Activated B cell treated with CpG ODN at 0.5 μM for 24 hours (primary cell): ENCODE results near the gene CMIP. TPM values are rescaled to one million over a fixed set of nuclear protein-coding genes. Genes with fewer than 3 reads are reported as not detected.

Experiments
- ATAC-seq: fragments of 200-7000 bp; cut with Tn5 transposase; one replicate; pipeline ENCODE4 v1.10.0; 2021; ENCODE audit warnings: low read depth, mild to moderate bottlenecking, moderate library complexity
- CTCF ChIA-PET: fragments of 350-600 bp; sonication (Branson Sonifier 250); formaldehyde crosslinking; loops from one replicate; lab custom pipeline; 2021; ENCODE audit warnings: antibody characterized with exemption; lab: Charles Lee
- POLR2A ChIA-PET: fragments of 350-600 bp; sonication (Branson Sonifier 250); formaldehyde crosslinking; loops from one replicate; lab custom pipeline; 2021; ENCODE audit warnings: antibody characterized with exemption; lab: Charles Lee
- DNase-seq: peaks from one replicate; pipeline ENCODE4 v3.0.0; 2022
- H3K27ac Mint-ChIP-seq: one replicate; pipeline ENCODE4 v1.8.0; 2020; ENCODE audit warnings: mixed read lengths
- H3K27me3 Mint-ChIP-seq: one replicate; pipeline ENCODE4 v1.8.0; 2021; ENCODE audit warnings: mixed read lengths
- H3K36me3 Mint-ChIP-seq: one replicate; pipeline ENCODE4 v1.8.0; 2021; ENCODE audit warnings: low read depth, mixed read lengths
- H3K4me1 Mint-ChIP-seq: one replicate; pipeline ENCODE4 v1.8.0; 2021; ENCODE audit warnings: mixed read lengths
- H3K4me3 Mint-ChIP-seq: one replicate; pipeline ENCODE4 v1.8.0; 2020; ENCODE audit warnings: mild to moderate bottlenecking, mixed read lengths
- H3K9me3 Mint-ChIP-seq: one replicate; pipeline ENCODE4 v1.8.0; 2020; ENCODE audit warnings: mixed read lengths
- CTCF ChIP-seq: fragments of 200-600 bp; IDR thresholded peaks from one replicate; pipeline ENCODE4 v1.8.0; 2022; ENCODE audit warnings: antibody characterized with exemption, mild to moderate bottlenecking
- intact Hi-C: fragments of 100-400 bp; cut with micrococcal nuclease; formaldehyde crosslinking; loops from one replicate; pipeline ENCODE4 v1.15.1; 2024
- total RNA-seq: library from RNA; stranded (reverse); gene quantifications from 2 replicates; pipeline ENCODE4 v1.2.3, GENCODE V29; 2022

CMIP gene
- total RNA-seq, 1 donor from 2014 or later: 76.3 TPM

- ChIA-PET CTCF (interaction anchor here (1.1 kb wide), 1 partner anchor 35 kb away, joined by 3 read pairs; no protein-coding TSS in a partner anchor), POLR2A (interaction anchor here (0.6 kb wide), 1 partner anchor 498 kb away, joined by 3 read pairs; no protein-coding TSS in a partner anchor)
- TF ChIP-seq CTCF: no peak
- peaks cover 80% of the 10 kb centered on the region for H3K36me3 Mint-ChIP-seq
- ATAC-seq: no peak
- no peak overlapping the region for H3K4me3 Mint-ChIP-seq
- no peaks in the 10 kb centered on the region for H3K9me3 Mint-ChIP-seq
- intact Hi-C loops: no loop called here
- H3K27me3 Mint-ChIP-seq: no peaks in the 10 kb centered on the region
- no peak for DNase-seq
- no peak overlapping the region for H3K27ac Mint-ChIP-seq
- no peaks in the 10 kb centered on the region for H3K4me1 Mint-ChIP-seq
These were observed 258.9 kb downstream of the CMIP start for GRCh38 chr16:81703177-81704155.

- TF ChIP-seq CTCF: no peak
- no peak for ATAC-seq
- ChIA-PET POLR2A (no interaction called here), CTCF (no interaction called here)
- H3K9me3 Mint-ChIP-seq: no peaks in the 10 kb centered on the region
- no peaks in the 10 kb centered on the region for H3K27me3 Mint-ChIP-seq
- H3K4me1 Mint-ChIP-seq: no peaks in the 10 kb centered on the region
- intact Hi-C loops: no loop called here
- H3K27ac Mint-ChIP-seq: no peak overlapping the region
- H3K36me3 Mint-ChIP-seq: peaks cover 77% of the 10 kb centered on the region
- no peak for DNase-seq
- no peak overlapping the region for H3K4me3 Mint-ChIP-seq
These were observed 260.7 kb downstream of the CMIP start for GRCh38 chr16:81705261-81705660.

GRCh38 chr16:81706327-81707295, 262.0 kb downstream of the CMIP start:
- intact Hi-C loops: no loop called here
- no peak for DNase-seq
- CTCF ChIA-PET: no interaction called here
- no peak for ATAC-seq
- Mint-ChIP-seq H3K4me1 (no peaks in the 10 kb centered on the region), H3K9me3 (no peaks in the 10 kb centered on the region), H3K27ac (no peak overlapping the region), H3K36me3 (peaks cover 70% of the 10 kb centered on the region), H3K4me3 (no peak overlapping the region), H3K27me3 (no peaks in the 10 kb centered on the region)
- TF ChIP-seq CTCF: no peak
- POLR2A ChIA-PET: no interaction called here

- H3K4me1 Mint-ChIP-seq: no peaks in the 10 kb centered on the region
- CTCF ChIA-PET: no interaction called here
These were observed 263.0 kb downstream of the CMIP start for GRCh38 chr16:81707411-81708265.

More at GRCh38 chr16:81707411-81708265, 263.0 kb downstream of the CMIP start:
- DNase-seq (no peak), ATAC-seq (no peak)
- Mint-ChIP-seq H3K27me3 (no peaks in the 10 kb centered on the region), H3K27ac (no peak overlapping the region), H3K9me3 (no peaks in the 10 kb centered on the region), H3K36me3 (peaks cover 60% of the 10 kb centered on the region), H3K4me3 (no peak overlapping the region)
- intact Hi-C loops: no loop called here
- no peak for TF ChIP-seq CTCF
- POLR2A ChIA-PET: no interaction called here
